Gastroesophageal sphincter (tissue), 3 donors: ENCODE results near the gene ENO3.

ENCODE experiments used
- POLR2A ChIP-seq, 2 donors: fragments of 450-650 bp; IDR thresholded peaks; one replicate each; pipeline ENCODE4 v1.6.1; 2017; ENCODE audit warnings: antibody characterized with exemption in 2 of 2, mild to moderate bottlenecking in 2 of 2, moderate library complexity in 1 of 2
- POLR2AphosphoS5 ChIP-seq: sonication (generic); formaldehyde crosslinking; IDR thresholded peaks from one replicate; pipeline ENCODE4 v1.6.1; 2017; ENCODE audit warnings: antibody characterized with exemption
- TF ChIP-seq, protein P1 (sequence below), 4 experiments: fragments of 200-600 bp in 2 of 4; fragments of 450-650 bp in 2 of 4; sonication (generic) in 1 of 4; IDR thresholded peaks; one replicate each; pipeline ENCODE4 v1.5.1; 2017 to 2019; ENCODE audit warnings: antibody characterized with exemption in 4 of 4, mild to moderate bottlenecking in 2 of 4, moderate library complexity in 2 of 4

DNA sequence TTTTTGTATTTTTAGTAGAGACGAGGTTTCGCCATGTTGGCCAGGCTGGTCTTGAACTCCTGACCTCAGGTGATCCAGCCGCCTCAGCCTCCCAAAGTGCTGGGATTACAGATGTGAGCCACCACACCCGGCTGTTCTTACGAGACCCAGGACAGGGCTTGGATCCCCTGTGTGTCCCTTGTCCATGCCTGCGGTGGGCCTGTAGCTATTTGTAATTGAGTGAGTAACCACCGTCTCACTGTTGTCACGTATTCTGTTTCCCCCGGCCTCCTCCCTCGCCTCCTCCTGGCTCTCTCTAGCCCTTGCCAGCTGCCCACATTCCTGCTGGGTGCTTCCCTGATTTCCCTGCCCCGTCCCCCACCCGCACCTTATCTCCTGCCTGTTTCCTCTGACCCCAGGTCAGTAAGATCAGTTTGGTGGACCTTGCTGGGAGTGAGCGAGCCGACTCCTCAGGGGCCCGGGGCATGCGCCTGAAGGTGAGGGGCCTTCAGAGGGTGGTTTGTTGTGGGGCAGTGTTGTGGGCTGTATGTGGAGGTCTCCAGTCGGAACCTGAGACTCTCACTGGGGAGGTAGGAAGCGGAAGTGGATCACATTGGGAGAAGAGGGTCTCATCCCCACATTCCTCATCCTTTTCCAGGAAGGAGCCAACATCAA is 52.4 kb downstream of the ENO3 start:
- TF ChIP-seq POLR2A (IDR thresholded peaks at IDR 0.05) (no peak), POLR2AphosphoS5 (no peak)
- TF ChIP-seq, protein P1, sequence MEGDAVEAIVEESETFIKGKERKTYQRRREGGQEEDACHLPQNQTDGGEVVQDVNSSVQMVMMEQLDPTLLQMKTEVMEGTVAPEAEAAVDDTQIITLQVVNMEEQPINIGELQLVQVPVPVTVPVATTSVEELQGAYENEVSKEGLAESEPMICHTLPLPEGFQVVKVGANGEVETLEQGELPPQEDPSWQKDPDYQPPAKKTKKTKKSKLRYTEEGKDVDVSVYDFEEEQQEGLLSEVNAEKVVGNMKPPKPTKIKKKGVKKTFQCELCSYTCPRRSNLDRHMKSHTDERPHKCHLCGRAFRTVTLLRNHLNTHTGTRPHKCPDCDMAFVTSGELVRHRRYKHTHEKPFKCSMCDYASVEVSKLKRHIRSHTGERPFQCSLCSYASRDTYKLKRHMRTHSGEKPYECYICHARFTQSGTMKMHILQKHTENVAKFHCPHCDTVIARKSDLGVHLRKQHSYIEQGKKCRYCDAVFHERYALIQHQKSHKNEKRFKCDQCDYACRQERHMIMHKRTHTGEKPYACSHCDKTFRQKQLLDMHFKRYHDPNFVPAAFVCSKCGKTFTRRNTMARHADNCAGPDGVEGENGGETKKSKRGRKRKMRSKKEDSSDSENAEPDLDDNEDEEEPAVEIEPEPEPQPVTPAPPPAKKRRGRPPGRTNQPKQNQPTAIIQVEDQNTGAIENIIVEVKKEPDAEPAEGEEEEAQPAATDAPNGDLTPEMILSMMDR (IDR thresholded peaks at IDR 0.05), result no peak
